ENCODE results near the gene HCLS1.
"Not testable (repeated sequence)": the region's sequence is repeated elsewhere in the genome, so short reads cannot be mapped to it uniquely, and the experiment has no call there.

The HCLS1 gene

GRCh38 chr3:121594850-121595249, 65.9 kb downstream of the HCLS1 start:
- DNase-seq, result no peak

DNA sequence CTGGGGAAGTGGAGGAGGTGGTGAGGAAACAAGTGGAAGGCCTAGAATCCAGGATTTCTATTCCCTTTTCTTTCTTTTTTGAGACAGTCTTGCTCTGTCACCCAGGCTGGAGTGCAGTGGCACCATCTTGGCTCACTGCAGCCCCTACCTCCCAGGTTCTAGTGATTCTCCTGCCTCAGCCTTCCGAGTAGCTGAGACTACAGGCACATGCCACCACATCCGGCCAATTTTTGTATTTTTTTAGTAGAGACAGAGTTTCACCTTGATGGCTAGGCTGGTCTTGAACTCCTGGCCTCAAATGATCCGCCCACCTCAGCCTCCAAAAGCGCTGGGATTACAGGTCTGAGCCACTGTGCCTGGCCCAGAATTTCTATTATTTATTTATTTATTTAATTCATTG, 66.9 kb downstream of the HCLS1 start:
- not testable (repeated sequence) for DNase-seq

DNA sequence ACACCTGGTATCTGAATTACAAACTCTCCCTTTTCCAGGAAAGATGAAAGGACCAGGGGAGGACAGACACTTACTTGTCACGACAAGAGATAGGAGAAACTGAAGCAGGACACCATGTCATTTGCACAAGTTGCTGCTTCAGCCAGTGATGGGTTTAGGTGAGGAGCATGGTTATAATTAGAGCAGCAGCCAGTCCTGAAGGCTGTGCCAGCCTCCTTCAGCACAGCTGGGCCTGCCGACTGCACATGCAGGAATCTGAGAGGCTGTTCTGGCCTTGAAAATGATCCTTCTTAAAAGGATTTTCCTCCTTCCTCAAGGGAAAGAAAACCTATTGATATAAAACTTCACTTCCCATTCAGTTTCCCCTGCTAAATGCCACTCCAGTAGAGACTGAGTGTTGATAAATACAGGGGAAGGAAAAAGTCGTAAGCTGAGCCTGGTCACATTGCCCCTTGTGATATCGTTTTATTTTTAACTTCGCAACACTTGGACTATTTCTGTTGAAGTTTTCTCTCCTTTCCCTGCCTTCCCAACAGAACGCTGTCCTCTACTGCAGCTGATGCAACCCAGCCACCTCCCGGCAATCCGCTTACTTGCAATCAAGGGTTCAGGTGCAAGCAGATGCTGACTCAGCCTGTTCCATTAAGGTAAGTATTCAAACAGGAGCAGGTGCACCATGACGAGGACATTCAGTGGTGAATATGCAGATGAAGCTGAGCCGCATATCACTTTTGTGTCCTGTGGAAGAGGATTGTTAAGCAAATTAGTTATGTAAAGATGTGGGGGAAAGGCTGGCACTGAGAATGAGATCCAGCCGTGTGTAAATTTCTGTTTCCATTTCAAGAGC, 67.6 kb downstream of the HCLS1 start, which contains the start of gene FBXO40:
FBXO40 (plus strand) TSS at position 524 of the 847 bp plus-strand sequence. CDS start 27,197 bp downstream, outside the sequence.
- peak in 1 of 2 donors; percentile 14 for DNase-seq

DNA sequence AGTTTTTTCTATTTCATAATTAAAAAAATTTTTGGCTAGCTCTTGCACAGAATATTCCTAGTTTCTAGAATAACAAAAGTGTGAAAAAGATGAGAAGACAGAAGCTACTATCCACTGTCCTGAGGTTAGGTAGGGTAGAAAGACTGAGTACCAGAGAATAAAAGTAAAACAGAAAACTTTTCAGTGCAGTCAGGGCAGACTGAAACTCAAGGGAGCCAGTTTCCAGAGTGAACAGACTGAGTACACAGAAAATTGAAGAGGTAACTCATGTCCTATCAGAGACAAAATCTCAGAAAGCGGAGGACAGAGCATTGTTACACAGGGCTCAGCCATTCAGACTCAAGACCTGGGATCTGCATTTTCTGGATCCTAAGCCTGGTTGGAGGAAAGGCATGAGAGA, 76.3 kb downstream of the HCLS1 start:
- no peak for DNase-seq

DNA sequence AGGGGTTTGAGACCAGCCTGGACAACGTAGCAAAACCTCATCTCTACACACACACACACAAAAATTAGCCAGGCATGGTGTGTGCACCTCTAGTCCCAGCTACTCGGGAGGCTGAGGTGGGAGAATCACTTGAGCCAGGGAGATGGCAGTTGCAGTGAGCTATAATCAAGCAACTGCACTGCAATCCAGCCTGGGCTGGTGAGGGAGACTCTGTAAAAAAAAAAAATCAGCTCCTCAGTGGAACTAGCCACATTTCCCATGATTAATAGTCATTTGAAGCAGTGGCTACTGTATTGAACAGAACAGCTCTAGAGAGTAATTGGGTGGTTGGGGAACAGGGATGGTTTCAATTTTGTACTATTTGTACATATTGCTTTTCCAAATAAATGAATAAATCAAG, 79.0 kb downstream of the HCLS1 start:
- DNase-seq, result no peak
